ENCODE data around the gene PTPRT.

The PTPRT gene

GRCh38 chr20:42634156-42634555 is 555.5 kb downstream of the PTPRT start:
- in situ Hi-C loops (cut with MboI; ENCODE audit: low sequenced_read_pairs, unreplicated experiment): no loop called here
- TF ChIP-seq CTCF (IDR thresholded peaks at IDR 0.05; ENCODE audit: borderline replicate concordance, control extremely low read depth, extremely low read depth, insufficient read depth, missing control alignments): no peak
- no peak for DNase-seq (ENCODE audit: low spot score)

GRCh38 chr20:42628683-42629082 is 561.0 kb downstream of the PTPRT start:
- in situ Hi-C loops (cut with MboI; ENCODE audit: low sequenced_read_pairs, unreplicated experiment): no loop called here
- DNase-seq (ENCODE audit: low spot score): no peak
- TF ChIP-seq CTCF (IDR thresholded peaks at IDR 0.05; ENCODE audit: borderline replicate concordance, control extremely low read depth, extremely low read depth, insufficient read depth, missing control alignments): no peak

- DNase-seq (ENCODE audit: low spot score): no peak
- TF ChIP-seq CTCF (IDR thresholded peaks at IDR 0.05; ENCODE audit: borderline replicate concordance, control extremely low read depth, extremely low read depth, insufficient read depth, missing control alignments): no peak
- in situ Hi-C loops (cut with MboI; ENCODE audit: low sequenced_read_pairs, unreplicated experiment): no loop called here
Measured at GRCh38 chr20:42613076-42613475, 576.6 kb downstream of the PTPRT start.

- in situ Hi-C loops (cut with MboI; ENCODE audit: low sequenced_read_pairs, unreplicated experiment): no loop called here
- DNase-seq (ENCODE audit: low spot score): no peak
- no peak for TF ChIP-seq CTCF (IDR thresholded peaks at IDR 0.05; ENCODE audit: borderline replicate concordance, control extremely low read depth, extremely low read depth, insufficient read depth, missing control alignments)
Measured at GRCh38 chr20:42611889-42612837, 577.5 kb downstream of the PTPRT start.

- DNase-seq (ENCODE audit: low spot score): no peak
- in situ Hi-C loops (cut with MboI; ENCODE audit: low sequenced_read_pairs, unreplicated experiment): no loop called here
- no peak for TF ChIP-seq CTCF (IDR thresholded peaks at IDR 0.05; ENCODE audit: borderline replicate concordance, control extremely low read depth, extremely low read depth, insufficient read depth, missing control alignments)
Measured at GRCh38 chr20:42611423-42611822, 578.3 kb downstream of the PTPRT start.

GRCh38 chr20:42610070-42610469 is 579.6 kb downstream of the PTPRT start:
- in situ Hi-C loops (cut with MboI; ENCODE audit: low sequenced_read_pairs, unreplicated experiment): no loop called here
- TF ChIP-seq CTCF (IDR thresholded peaks at IDR 0.05; ENCODE audit: borderline replicate concordance, control extremely low read depth, extremely low read depth, insufficient read depth, missing control alignments): no peak
- no peak for DNase-seq (ENCODE audit: low spot score)

Data from GM13976 (cell line).